ENCODE data around the gene HIVEP3. TPM values are rescaled to one million over a fixed set of nuclear protein-coding genes. Genes with fewer than 3 reads are reported as not detected.

HIVEP3 gene
- total and polyA plus RNA-seq, 4 donors, result 3.0 to 9.4 (median 7.8) TPM

DNA sequence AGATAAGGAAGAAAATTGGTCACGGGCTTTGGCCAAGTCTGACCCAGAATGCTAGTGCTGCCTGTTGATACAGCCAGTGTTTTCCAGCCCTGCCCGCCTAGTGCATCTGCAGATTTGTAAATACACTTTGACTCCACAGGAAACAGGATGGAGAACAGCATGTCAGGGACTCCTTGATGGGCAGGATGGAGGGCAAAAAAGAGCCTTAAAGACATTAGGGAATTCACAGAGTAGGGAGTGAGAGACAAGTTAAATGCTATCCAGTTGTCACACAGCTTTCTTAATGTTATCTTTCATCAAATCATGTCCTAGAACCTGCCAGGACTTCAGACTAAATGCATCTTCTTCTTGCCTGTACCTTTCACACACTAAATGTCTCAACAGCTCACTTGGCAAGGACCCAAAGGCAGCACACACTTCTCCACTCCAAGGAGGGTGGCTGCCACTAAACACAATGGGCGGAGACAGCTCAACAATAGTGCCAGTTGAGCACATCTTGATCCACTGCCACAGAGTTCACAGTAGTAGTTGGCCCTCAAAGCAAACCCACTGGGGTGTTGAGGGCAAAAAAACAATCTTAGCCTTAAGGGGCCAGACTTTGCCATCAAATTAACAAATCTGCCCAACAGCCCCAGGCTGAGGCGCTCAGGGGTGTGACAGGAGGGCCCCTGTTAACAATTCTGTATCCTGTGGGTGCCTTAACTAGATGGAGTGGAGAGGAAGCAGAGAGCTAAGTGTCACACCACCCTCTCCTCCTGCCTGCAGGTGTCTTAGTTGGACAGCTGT, 2.7 kb downstream of the HIVEP3 start:
- Histone ChIP-seq H3K36me3 (ENCODE audit: control insufficient read depth, insufficient read depth, low read length) (no peaks in the 10 kb centered on the region), H3K27me3 (ENCODE audit: control insufficient read depth, insufficient read depth, low read length) (peaks cover 2% of the 10 kb centered on the region), H3K27ac (ENCODE audit: low read depth, low read length) (no peak overlapping the region), H3K9me3 (ENCODE audit: control insufficient read depth, insufficient read depth, low read length) (no peaks in the 10 kb centered on the region), H3K4me3 (ENCODE audit: low read depth, low read length) (no peak overlapping the region), H3K4me1 (ENCODE audit: control insufficient read depth, insufficient read depth, low read length) (peaks cover 33% of the 10 kb centered on the region)
- DNase-seq (ENCODE audit: low read depth in 4 of 6, low spot score in 6 of 6), result peak in 2 of 6 donors; percentile 73 to 74
- 20% methylated on average over 2 of the region's 4 CpGs for WGBS (ENCODE audit: insufficient coverage)

DNA sequence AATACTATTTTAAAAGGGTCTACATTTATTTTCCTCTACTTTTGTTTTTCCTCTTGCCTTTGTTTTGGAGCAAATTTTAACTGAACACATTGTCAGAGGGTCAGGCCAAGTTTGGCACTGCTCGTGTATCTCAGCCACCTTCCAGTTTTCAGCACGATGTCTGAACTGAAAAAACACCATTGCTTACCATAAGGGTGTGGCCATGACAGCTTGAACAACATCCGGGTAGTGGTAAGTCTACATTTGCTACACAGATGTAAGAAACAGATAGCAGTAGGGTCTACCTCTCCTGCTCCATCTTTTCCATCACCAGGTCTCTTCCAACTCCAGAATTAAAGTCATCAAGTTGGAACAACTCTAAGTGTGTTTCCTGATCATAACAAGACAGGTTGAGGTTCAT, 4.2 kb downstream of the HIVEP3 start:
- 88% methylated on average over 2 of the region's 3 CpGs for WGBS (ENCODE audit: insufficient coverage)
- no peaks in the 10 kb centered on the region for H3K9me3 ChIP-seq (ENCODE audit: control insufficient read depth, insufficient read depth, low read length)
- no peaks in the 10 kb centered on the region for H3K36me3 ChIP-seq (ENCODE audit: control insufficient read depth, insufficient read depth, low read length)
- DNase-seq (ENCODE audit: low read depth in 4 of 6, low spot score in 6 of 6), result no peak
- no peak overlapping the region for H3K27ac ChIP-seq (ENCODE audit: low read depth, low read length)
- no peaks in the 10 kb centered on the region for H3K27me3 ChIP-seq (ENCODE audit: control insufficient read depth, insufficient read depth, low read length)
- H3K4me3 ChIP-seq (ENCODE audit: low read depth, low read length), result no peak overlapping the region
- H3K4me1 ChIP-seq (ENCODE audit: control insufficient read depth, insufficient read depth, low read length), result peaks cover 25% of the 10 kb centered on the region

DNA sequence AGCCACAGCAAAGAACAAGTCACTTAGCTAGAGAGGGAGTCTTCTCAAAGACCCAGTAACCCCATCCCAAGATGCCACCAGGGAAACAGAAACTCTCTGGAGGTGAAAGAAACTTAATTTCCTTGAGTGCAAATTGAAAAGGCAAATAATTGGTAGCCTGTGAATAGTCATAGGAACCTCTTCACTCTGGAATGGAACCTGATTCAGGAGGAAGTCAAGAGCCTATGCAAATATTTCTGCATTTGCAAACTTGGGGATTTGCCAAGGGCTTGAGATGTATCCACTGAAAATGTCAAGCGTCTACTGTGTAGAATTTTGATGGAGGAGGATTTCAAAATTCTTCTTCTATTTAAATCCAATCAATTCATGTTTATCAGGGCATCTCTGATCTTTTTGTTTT, 5.7 kb downstream of the HIVEP3 start:
- WGBS (ENCODE audit: insufficient coverage), result no CpG with 5 or more reads among the region's 1 CpG
- DNase-seq (ENCODE audit: low read depth in 4 of 6, low spot score in 6 of 6), result no peak
- no peaks in the 10 kb centered on the region for H3K36me3 ChIP-seq (ENCODE audit: control insufficient read depth, insufficient read depth, low read length)

DNA sequence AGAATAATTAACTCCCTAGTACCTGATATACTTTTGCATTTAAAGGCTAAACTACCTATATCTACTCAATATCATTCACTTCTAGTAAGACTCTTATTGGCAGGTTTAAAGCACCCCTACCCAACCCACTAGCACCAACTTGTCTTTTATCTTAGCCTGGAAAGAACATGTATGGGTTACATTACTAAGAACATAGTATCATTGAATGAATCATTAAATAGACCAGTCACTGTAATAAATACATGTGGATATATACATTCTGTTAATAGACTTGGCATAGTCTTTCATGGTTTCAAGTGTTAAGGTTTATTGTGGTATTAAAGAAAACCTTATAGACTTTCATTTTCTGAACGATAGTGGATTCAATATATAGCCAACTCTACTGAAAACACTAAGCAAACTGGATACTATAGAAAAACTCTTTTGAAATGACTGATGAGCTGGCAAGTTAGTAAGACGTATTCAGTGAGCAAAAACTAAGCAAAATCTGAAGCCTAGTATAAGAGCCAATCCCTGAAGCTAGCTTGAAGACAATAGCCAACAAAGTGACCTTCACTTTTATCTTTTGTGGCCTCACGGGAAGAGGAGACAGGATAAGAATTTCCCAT, 10.3 kb downstream of the HIVEP3 start:
- Histone ChIP-seq H3K36me3 (ENCODE audit: control insufficient read depth, insufficient read depth, low read length) (no peaks in the 10 kb centered on the region), H3K4me1 (ENCODE audit: control insufficient read depth, insufficient read depth, low read length) (peaks cover 4% of the 10 kb centered on the region), H3K27ac (ENCODE audit: low read depth, low read length) (no peak overlapping the region), H3K27me3 (ENCODE audit: control insufficient read depth, insufficient read depth, low read length) (no peaks in the 10 kb centered on the region), H3K4me3 (ENCODE audit: low read depth, low read length) (no peak overlapping the region), H3K9me3 (ENCODE audit: control insufficient read depth, insufficient read depth, low read length) (no peaks in the 10 kb centered on the region)
- no peak for DNase-seq (ENCODE audit: low read depth in 4 of 6, low spot score in 6 of 6)
- WGBS (ENCODE audit: insufficient coverage), result no CpG with 5 or more reads among the region's 3 CpGs

More for the DNA sequence above, 5.7 kb downstream of the HIVEP3 start:
- no peak overlapping the region for H3K4me3 ChIP-seq (ENCODE audit: low read depth, low read length)
- peaks cover 19% of the 10 kb centered on the region for H3K4me1 ChIP-seq (ENCODE audit: control insufficient read depth, insufficient read depth, low read length)
- no peaks in the 10 kb centered on the region for H3K9me3 ChIP-seq (ENCODE audit: control insufficient read depth, insufficient read depth, low read length)
- H3K27me3 ChIP-seq (ENCODE audit: control insufficient read depth, insufficient read depth, low read length), result no peaks in the 10 kb centered on the region
- H3K27ac ChIP-seq (ENCODE audit: low read depth, low read length), result no peak overlapping the region

DNA sequence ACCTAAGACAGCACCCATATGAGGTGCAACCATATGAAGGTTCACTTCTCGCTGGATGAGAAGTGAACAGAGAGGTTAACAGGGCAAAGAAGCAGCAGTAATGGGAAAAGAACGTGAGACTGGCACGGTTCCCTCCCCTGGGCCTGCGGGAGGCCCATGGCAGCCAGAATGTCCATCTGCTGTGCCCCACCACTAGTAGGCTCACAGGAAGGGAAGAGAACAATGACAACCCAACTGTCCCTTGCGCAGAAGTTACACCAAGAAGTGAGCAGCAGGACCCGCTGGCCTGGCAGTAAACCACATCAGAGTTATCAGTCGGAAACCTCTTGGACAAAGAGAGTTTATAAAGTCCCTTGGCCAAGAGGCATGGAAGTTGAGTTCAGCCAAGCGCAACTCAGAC, 11.3 kb downstream of the HIVEP3 start:
- no peaks in the 10 kb centered on the region for H3K27me3 ChIP-seq (ENCODE audit: control insufficient read depth, insufficient read depth, low read length)
- no peak overlapping the region for H3K27ac ChIP-seq (ENCODE audit: low read depth, low read length)
- DNase-seq (ENCODE audit: low read depth in 4 of 6, low spot score in 6 of 6), result no peak
- H3K9me3 ChIP-seq (ENCODE audit: control insufficient read depth, insufficient read depth, low read length), result no peaks in the 10 kb centered on the region
- no peak overlapping the region for H3K4me3 ChIP-seq (ENCODE audit: low read depth, low read length)
- H3K4me1 ChIP-seq (ENCODE audit: control insufficient read depth, insufficient read depth, low read length), result peaks cover 4% of the 10 kb centered on the region
- no peaks in the 10 kb centered on the region for H3K36me3 ChIP-seq (ENCODE audit: control insufficient read depth, insufficient read depth, low read length)
- 95% methylated on average over 8 of the region's 8 CpGs for WGBS (ENCODE audit: insufficient coverage)

DNA sequence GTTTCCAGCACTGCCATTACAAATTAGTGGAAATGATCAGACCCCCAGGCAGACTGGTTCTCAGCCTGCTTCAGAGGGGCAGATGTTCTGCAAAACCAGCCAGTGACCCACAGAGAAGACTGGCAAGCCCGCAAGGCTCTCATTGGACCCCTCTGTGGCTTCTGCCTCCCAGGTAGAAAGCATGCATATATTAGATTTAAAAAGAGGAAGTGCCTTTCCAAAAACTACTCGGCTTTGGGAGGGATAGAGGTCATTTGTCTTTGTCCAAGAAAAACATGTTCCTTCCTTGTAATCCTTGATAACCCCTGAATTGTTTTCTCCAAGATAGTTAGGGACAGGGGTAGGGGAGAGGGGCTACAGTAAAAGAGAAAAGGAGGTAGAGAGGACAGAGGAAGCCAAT, 11.8 kb downstream of the HIVEP3 start:
- H3K36me3 ChIP-seq (ENCODE audit: control insufficient read depth, insufficient read depth, low read length), result no peaks in the 10 kb centered on the region
- H3K27me3 ChIP-seq (ENCODE audit: control insufficient read depth, insufficient read depth, low read length), result no peaks in the 10 kb centered on the region
- no CpG with 5 or more reads among the region's 2 CpGs for WGBS (ENCODE audit: insufficient coverage)
- no peak overlapping the region for H3K4me3 ChIP-seq (ENCODE audit: low read depth, low read length)
- peaks cover 4% of the 10 kb centered on the region for H3K4me1 ChIP-seq (ENCODE audit: control insufficient read depth, insufficient read depth, low read length)
- no peak overlapping the region for H3K27ac ChIP-seq (ENCODE audit: low read depth, low read length)
- no peak for DNase-seq (ENCODE audit: low read depth in 4 of 6, low spot score in 6 of 6)
- no peaks in the 10 kb centered on the region for H3K9me3 ChIP-seq (ENCODE audit: control insufficient read depth, insufficient read depth, low read length)

DNA sequence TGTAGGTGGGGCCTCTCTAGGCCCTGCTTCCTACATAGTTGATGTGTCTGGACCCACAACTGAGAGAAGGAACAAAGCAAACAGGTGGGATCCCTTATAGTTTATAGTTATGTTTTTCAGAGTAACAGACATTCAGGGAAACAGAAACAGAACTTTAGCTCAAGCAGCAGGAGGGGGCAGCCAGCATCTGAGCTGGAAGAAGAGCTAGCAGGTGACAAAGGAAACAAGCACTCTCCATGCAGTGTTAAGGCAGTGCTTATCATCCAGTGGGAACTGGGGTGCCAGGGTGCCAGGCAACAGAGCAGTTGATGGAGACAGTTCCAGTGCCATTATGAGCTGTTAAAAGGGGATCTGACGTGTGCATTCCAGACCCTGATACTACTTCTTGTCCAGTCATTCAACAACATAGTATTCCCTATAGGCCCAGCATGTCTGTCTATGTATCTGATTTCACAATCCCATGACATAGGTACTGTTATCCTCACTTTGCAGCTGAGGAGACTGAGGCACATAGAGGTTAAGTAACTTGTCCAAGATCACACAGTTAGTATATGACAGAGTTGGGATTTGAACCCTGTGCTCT, 13.5 kb downstream of the HIVEP3 start:
- Histone ChIP-seq H3K4me3 (ENCODE audit: low read depth, low read length) (no peak overlapping the region), H3K9me3 (ENCODE audit: control insufficient read depth, insufficient read depth, low read length) (no peaks in the 10 kb centered on the region), H3K36me3 (ENCODE audit: control insufficient read depth, insufficient read depth, low read length) (no peaks in the 10 kb centered on the region), H3K27me3 (ENCODE audit: control insufficient read depth, insufficient read depth, low read length) (no peaks in the 10 kb centered on the region), H3K4me1 (ENCODE audit: control insufficient read depth, insufficient read depth, low read length) (peaks cover 4% of the 10 kb centered on the region), H3K27ac (ENCODE audit: low read depth, low read length) (no peak overlapping the region)
- DNase-seq (ENCODE audit: low read depth in 4 of 6, low spot score in 6 of 6), result no peak
- WGBS (ENCODE audit: insufficient coverage), result 100% methylated on average over 1 of the region's 1 CpG

DNA sequence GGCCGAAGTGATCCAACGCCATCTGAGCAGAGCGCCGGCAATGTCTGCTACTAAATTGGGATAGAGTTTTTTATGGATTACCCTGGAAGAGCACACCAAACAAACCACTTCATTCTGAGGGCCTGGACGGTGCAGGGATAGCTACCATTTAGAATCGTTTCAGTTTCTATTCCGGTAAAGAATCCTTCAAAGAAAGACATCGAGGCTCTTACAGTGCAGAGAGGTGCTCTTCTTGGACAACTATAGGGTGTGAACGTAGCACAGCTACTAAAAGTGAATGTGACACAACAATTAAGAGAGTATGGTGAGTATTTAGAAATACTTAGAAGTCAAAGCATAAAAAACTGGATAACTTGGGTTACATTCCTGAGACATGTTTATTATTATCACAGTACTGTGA, 16.1 kb downstream of the HIVEP3 start:
- Histone ChIP-seq H3K27ac (ENCODE audit: low read depth, low read length) (no peak overlapping the region), H3K27me3 (ENCODE audit: control insufficient read depth, insufficient read depth, low read length) (no peaks in the 10 kb centered on the region), H3K36me3 (ENCODE audit: control insufficient read depth, insufficient read depth, low read length) (no peaks in the 10 kb centered on the region), H3K9me3 (ENCODE audit: control insufficient read depth, insufficient read depth, low read length) (no peaks in the 10 kb centered on the region), H3K4me3 (ENCODE audit: low read depth, low read length) (no peak overlapping the region), H3K4me1 (ENCODE audit: control insufficient read depth, insufficient read depth, low read length) (peaks cover 3% of the 10 kb centered on the region)
- WGBS (ENCODE audit: insufficient coverage), result 76% methylated on average over 5 of the region's 9 CpGs
- no peak for DNase-seq (ENCODE audit: low read depth in 4 of 6, low spot score in 6 of 6)

DNA sequence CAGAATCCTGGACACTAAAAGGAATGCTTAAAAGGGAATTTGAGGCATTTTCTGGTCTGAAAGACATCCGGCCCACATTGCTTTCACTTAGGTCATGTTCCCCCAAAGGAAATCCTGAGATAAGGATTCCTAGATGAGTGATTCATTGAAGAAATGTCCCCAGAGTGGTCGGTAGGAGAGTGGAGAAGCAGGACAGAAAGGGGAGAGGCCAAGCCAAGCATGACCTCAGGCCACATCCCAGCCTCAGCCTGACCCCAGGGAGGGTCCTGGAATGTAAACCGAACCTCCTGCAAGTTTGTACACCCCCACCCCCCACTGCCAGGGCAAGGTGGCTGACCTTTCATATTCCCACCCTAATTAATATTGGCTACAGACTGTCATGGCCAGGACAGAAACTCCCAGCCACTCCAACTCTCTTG, 16.6 kb downstream of the HIVEP3 start:
- Histone ChIP-seq H3K4me1 (ENCODE audit: control insufficient read depth, insufficient read depth, low read length) (no peaks in the 10 kb centered on the region), H3K36me3 (ENCODE audit: control insufficient read depth, insufficient read depth, low read length) (no peaks in the 10 kb centered on the region), H3K27ac (ENCODE audit: low read depth, low read length) (no peak overlapping the region), H3K27me3 (ENCODE audit: control insufficient read depth, insufficient read depth, low read length) (no peaks in the 10 kb centered on the region), H3K4me3 (ENCODE audit: low read depth, low read length) (no peak overlapping the region), H3K9me3 (ENCODE audit: control insufficient read depth, insufficient read depth, low read length) (no peaks in the 10 kb centered on the region)
- 67% methylated on average over 1 of the region's 3 CpGs for WGBS (ENCODE audit: insufficient coverage)
- no peak for DNase-seq (ENCODE audit: low read depth in 4 of 6, low spot score in 6 of 6)

DNA sequence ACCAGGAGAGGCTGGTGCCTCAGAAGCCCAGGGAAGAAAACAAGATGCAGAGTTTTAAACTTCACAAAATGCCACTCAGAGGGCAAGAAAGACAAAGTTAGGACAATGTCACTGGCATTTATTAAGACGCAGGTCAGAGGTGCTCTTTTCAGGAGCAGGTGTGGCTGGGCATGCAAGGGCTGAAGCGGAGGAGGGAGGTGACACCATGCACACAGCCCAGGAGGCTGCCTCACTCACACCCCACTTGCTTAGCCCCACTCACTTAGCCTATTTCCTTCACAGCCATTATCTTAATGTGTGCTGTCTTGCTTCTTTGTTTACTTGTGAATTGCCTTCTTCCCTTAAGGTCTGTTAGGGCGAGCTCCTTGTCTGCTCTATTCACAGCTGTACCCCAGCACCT, 17.2 kb downstream of the HIVEP3 start:
- no peak for DNase-seq (ENCODE audit: low read depth in 4 of 6, low spot score in 6 of 6)
- Histone ChIP-seq H3K4me3 (ENCODE audit: low read depth, low read length) (no peak overlapping the region), H3K36me3 (ENCODE audit: control insufficient read depth, insufficient read depth, low read length) (no peaks in the 10 kb centered on the region), H3K27ac (ENCODE audit: low read depth, low read length) (no peak overlapping the region), H3K27me3 (ENCODE audit: control insufficient read depth, insufficient read depth, low read length) (no peaks in the 10 kb centered on the region), H3K4me1 (ENCODE audit: control insufficient read depth, insufficient read depth, low read length) (no peaks in the 10 kb centered on the region), H3K9me3 (ENCODE audit: control insufficient read depth, insufficient read depth, low read length) (no peaks in the 10 kb centered on the region)
- WGBS (ENCODE audit: insufficient coverage), result no CpG with 5 or more reads among the region's 3 CpGs
